IPS DF 4.7 (cell line): ENCODE results near the gene MYO1D.
"Not testable (repeated sequence)": the region's sequence is repeated elsewhere in the genome, so short reads cannot be mapped to it uniquely, and the experiment has no call there.

ENCODE experiments used
- DNase-seq: peaks from one replicate; pipeline ENCODE4 v3.0.0-alpha.2; 2013; ENCODE audit warnings: low spot score; ENCODE audit errors: extremely low read depth

Gene MYO1D

GRCh38 chr17:32688221-32688620 lies 188.7 kb downstream of the MYO1D start:
- no peak for DNase-seq

- DNase-seq: no peak
Measured at GRCh38 chr17:32684087-32684958, 192.6 kb downstream of the MYO1D start.

- DNase-seq: no peak
Measured at GRCh38 chr17:32673964-32674363, 203.0 kb downstream of the MYO1D start.

GRCh38 chr17:32672711-32673110 lies 204.2 kb downstream of the MYO1D start:
- DNase-seq: no peak

GRCh38 chr17:32671896-32672295 lies 205.0 kb downstream of the MYO1D start:
- no peak for DNase-seq

GRCh38 chr17:32664936-32665583 lies 211.9 kb downstream of the MYO1D start:
- no peak for DNase-seq

- no peak for DNase-seq
Measured at GRCh38 chr17:32660496-32660985, 216.4 kb downstream of the MYO1D start.

- DNase-seq: no peak
Measured at GRCh38 chr17:32659419-32659842, 217.5 kb downstream of the MYO1D start.

GRCh38 chr17:32658470-32659418 lies 218.2 kb downstream of the MYO1D start:
- no peak for DNase-seq

GRCh38 chr17:32656886-32657285 lies 220.0 kb downstream of the MYO1D start:
- DNase-seq: no peak

GRCh38 chr17:32654324-32654723 lies 222.6 kb downstream of the MYO1D start:
- no peak for DNase-seq

- DNase-seq: no peak
Measured at GRCh38 chr17:32651084-32651483, 225.8 kb downstream of the MYO1D start.

- DNase-seq: no peak
Measured at GRCh38 chr17:32648450-32648849, 228.5 kb downstream of the MYO1D start.

- no peak for DNase-seq
Measured at GRCh38 chr17:32646941-32647340, 230.0 kb downstream of the MYO1D start.

GRCh38 chr17:32641514-32641913 lies 235.4 kb downstream of the MYO1D start:
- not testable (repeated sequence) for DNase-seq

- DNase-seq: no peak
Measured at GRCh38 chr17:32636598-32637218, 240.2 kb downstream of the MYO1D start.

GRCh38 chr17:32634167-32634566 lies 242.8 kb downstream of the MYO1D start:
- DNase-seq: no peak

- DNase-seq: no peak
Measured at GRCh38 chr17:32631341-32632096, 245.4 kb downstream of the MYO1D start.

- DNase-seq: no peak
Measured at GRCh38 chr17:32629563-32630190, 247.2 kb downstream of the MYO1D start.
